Neural cell (in vitro differentiated cells): ENCODE results near the gene PCDHB7. TPM values are rescaled to one million over a fixed set of nuclear protein-coding genes. Genes with fewer than 3 reads are reported as not detected.
A peak's percentile ranks its signal among the peaks of the same experiment; 100 is the strongest.
"Not testable (repeated sequence)": the region's sequence is repeated elsewhere in the genome, so short reads cannot be mapped to it uniquely, and the experiment has no call there.

Source experiments
- H2AFZ ChIP-seq: fragments of 200-600, 300-800 bp; sonication (generic), shearing (Covaris generic); 2 replicates; pipeline ENCODE4 v1.6.0; 2014; ENCODE audit warnings: low read depth, mild to moderate bottlenecking, antibody characterized with exemption, low read length, moderate library complexity
- H3F3A ChIP-seq: fragments of 200-600 bp; shearing (Covaris generic); 2 replicates; pipeline ENCODE4 v1.6.1; 2016; ENCODE audit warnings: mild to moderate bottlenecking, moderate library complexity, mixed read lengths, antibody characterized with exemption, low read length; ENCODE audit not compliant: insufficient read depth, poor library complexity, severe bottlenecking
- H3K27ac ChIP-seq: fragments of 200-600, 300-800 bp; sonication (generic), shearing (Covaris generic); 2 replicates; pipeline ENCODE4 v1.5.1; 2014; ENCODE audit warnings: mild to moderate bottlenecking, low read length, moderate library complexity
- H3K27me3 ChIP-seq: fragments of 300-800, 200-600 bp; sonication (generic), shearing (Covaris generic); 2 replicates; pipeline ENCODE4 v1.6.0; 2014; ENCODE audit warnings: mild to moderate bottlenecking, low read depth, low read length, moderate library complexity; ENCODE audit not compliant: insufficient read depth
- H3K36me3 ChIP-seq: fragments of 300-800, 200-600 bp; sonication (generic), shearing (Covaris generic); 2 replicates; pipeline ENCODE4 v1.5.1; 2014; ENCODE audit warnings: mild to moderate bottlenecking, antibody characterized with exemption, low read length, moderate library complexity; ENCODE audit not compliant: insufficient read depth
- H3K4me2 ChIP-seq: fragments of 300-800, 200-600 bp; sonication (generic), shearing (Covaris generic); 2 replicates; pipeline ENCODE4 v1.6.0; 2014; ENCODE audit warnings: mild to moderate bottlenecking, low read length
- H3K4me3 ChIP-seq: fragments of 300-800, 200-600 bp; sonication (generic), shearing (Covaris generic); 2 replicates; pipeline ENCODE4 v1.5.1; 2014; ENCODE audit warnings: mild to moderate bottlenecking, low read length, moderate library complexity
- H3K79me2 ChIP-seq: fragments of 200-600 bp; shearing (Covaris generic); replicated peaks from 2 replicates; pipeline ENCODE4 v1.6.0; 2014; ENCODE audit warnings: mild to moderate bottlenecking, low read length, moderate library complexity; ENCODE audit not compliant: insufficient read depth
- H3K9ac ChIP-seq: fragments of 300-800, 200-600 bp; sonication (generic), shearing (Covaris generic); 2 replicates; pipeline ENCODE4 v1.6.1; 2016; ENCODE audit warnings: mild to moderate bottlenecking, low read length, mixed read lengths
- H3K9me2 ChIP-seq: fragments of 200-600 bp; shearing (Covaris generic); 2 replicates; pipeline ENCODE4 v1.6.1; 2016; ENCODE audit warnings: mild to moderate bottlenecking, low read length, mixed read lengths; ENCODE audit not compliant: insufficient read depth
- H3K9me3 ChIP-seq: fragments of 200-600, 300-800 bp; sonication (generic), shearing (Covaris generic); 2 replicates; pipeline ENCODE4 v1.6.1; 2016; ENCODE audit warnings: mild to moderate bottlenecking, mixed run types, low read length, moderate library complexity, mixed read lengths
- H4K20me1 ChIP-seq: fragments of 200-600 bp; shearing (Covaris generic); 2 replicates; pipeline ENCODE4 v1.6.1; 2016; ENCODE audit warnings: mild to moderate bottlenecking, mixed run types; ENCODE audit not compliant: insufficient read depth
- EP300 ChIP-seq: fragments of 450-650 bp; conservative IDR thresholded peaks from 2 replicates; pipeline ENCODE4 v1.6.1; 2014; ENCODE audit warnings: antibody characterized with exemption, mild to moderate bottlenecking, moderate library complexity; ENCODE audit not compliant: poor library complexity, severe bottlenecking
- EZH2 ChIP-seq: fragments of 200-600, 300-800 bp; shearing (Covaris generic), sonication (generic); IDR thresholded peaks from 2 replicates; pipeline ENCODE4 v1.6.1; 2014; ENCODE audit warnings: antibody characterized with exemption, low read length, borderline replicate concordance, mild to moderate bottlenecking; ENCODE audit not compliant: insufficient read depth, poor library complexity, severe bottlenecking
- MXI1 ChIP-seq: fragments of 450-650 bp; conservative IDR thresholded peaks from 2 replicates; pipeline ENCODE4 v1.6.1; 2014; ENCODE audit warnings: antibody characterized with exemption, mild to moderate bottlenecking; ENCODE audit not compliant: poor library complexity, severe bottlenecking
- POLR2AphosphoS5 ChIP-seq: IDR thresholded peaks from 2 replicates; pipeline ENCODE4 v1.6.1; 2012
- RAD21 ChIP-seq: fragments of 450-650 bp; conservative IDR thresholded peaks from 2 replicates; pipeline ENCODE4 v1.6.1; 2014; ENCODE audit warnings: antibody characterized with exemption, mild to moderate bottlenecking, moderate library complexity
- SMC3 ChIP-seq: fragments of 450-650 bp; conservative IDR thresholded peaks from 2 replicates; pipeline ENCODE4 v1.6.1; 2014; ENCODE audit warnings: antibody characterized with exemption, mild to moderate bottlenecking, moderate library complexity; ENCODE audit not compliant: poor library complexity
- TAF1 ChIP-seq: IDR thresholded peaks from 2 replicates; pipeline ENCODE4 v1.6.1; 2012; ENCODE audit warnings: low read depth
- polyA plus RNA-seq: library from polyadenylated mRNA; depleted of rRNA; stranded (reverse); fragments of >200 nt; gene quantifications from 2 replicates; pipeline ENCODE4 v1.2.3, GENCODE V29; 2014
- TF ChIP-seq, protein P1 (sequence below): fragments of 450-650 bp; IDR thresholded peaks from 2 replicates; pipeline ENCODE4 v1.5.1; 2014; ENCODE audit warnings: antibody characterized with exemption, mild to moderate bottlenecking, moderate library complexity; ENCODE audit not compliant: poor library complexity, severe bottlenecking
- TF ChIP-seq, protein P2 (sequence below): IDR thresholded peaks from 2 replicates; pipeline ENCODE4 v1.6.1; 2012; ENCODE audit warnings: borderline replicate concordance

PCDHB7 gene
- polyA plus RNA-seq, 1 donor from 2014 or later: 0.99 TPM

DNA sequence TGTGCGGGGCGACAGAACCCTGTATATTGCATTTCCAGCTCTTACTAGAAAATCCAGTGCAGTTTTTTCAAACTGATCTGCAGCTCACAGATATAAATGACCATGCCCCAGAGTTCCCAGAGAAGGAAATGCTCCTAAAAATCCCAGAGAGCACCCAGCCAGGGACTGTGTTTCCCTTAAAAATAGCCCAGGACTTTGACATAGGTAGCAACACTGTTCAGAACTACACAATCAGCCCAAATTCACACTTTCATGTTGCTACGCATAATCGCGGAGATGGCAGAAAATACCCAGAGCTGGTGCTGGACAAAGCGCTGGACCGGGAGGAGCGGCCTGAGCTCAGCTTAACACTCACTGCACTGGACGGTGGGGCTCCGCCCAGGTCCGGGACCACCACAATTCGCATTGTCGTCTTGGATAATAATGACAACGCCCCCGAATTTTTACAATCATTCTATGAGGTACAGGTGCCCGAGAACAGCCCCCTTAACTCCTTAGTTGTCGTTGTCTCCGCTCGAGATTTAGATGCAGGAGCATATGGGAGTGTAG lies 36.7 kb upstream of the PCDHB7 start:
- no peak for TF ChIP-seq RAD21
- no peak for TF ChIP-seq TAF1
- TF ChIP-seq MXI1: no peak
- TF ChIP-seq EP300: no peak
- no peak for TF ChIP-seq SMC3
- no peak for TF ChIP-seq EZH2
- TF ChIP-seq, protein P1, sequence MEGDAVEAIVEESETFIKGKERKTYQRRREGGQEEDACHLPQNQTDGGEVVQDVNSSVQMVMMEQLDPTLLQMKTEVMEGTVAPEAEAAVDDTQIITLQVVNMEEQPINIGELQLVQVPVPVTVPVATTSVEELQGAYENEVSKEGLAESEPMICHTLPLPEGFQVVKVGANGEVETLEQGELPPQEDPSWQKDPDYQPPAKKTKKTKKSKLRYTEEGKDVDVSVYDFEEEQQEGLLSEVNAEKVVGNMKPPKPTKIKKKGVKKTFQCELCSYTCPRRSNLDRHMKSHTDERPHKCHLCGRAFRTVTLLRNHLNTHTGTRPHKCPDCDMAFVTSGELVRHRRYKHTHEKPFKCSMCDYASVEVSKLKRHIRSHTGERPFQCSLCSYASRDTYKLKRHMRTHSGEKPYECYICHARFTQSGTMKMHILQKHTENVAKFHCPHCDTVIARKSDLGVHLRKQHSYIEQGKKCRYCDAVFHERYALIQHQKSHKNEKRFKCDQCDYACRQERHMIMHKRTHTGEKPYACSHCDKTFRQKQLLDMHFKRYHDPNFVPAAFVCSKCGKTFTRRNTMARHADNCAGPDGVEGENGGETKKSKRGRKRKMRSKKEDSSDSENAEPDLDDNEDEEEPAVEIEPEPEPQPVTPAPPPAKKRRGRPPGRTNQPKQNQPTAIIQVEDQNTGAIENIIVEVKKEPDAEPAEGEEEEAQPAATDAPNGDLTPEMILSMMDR: no peak
- TF ChIP-seq, protein P2, sequence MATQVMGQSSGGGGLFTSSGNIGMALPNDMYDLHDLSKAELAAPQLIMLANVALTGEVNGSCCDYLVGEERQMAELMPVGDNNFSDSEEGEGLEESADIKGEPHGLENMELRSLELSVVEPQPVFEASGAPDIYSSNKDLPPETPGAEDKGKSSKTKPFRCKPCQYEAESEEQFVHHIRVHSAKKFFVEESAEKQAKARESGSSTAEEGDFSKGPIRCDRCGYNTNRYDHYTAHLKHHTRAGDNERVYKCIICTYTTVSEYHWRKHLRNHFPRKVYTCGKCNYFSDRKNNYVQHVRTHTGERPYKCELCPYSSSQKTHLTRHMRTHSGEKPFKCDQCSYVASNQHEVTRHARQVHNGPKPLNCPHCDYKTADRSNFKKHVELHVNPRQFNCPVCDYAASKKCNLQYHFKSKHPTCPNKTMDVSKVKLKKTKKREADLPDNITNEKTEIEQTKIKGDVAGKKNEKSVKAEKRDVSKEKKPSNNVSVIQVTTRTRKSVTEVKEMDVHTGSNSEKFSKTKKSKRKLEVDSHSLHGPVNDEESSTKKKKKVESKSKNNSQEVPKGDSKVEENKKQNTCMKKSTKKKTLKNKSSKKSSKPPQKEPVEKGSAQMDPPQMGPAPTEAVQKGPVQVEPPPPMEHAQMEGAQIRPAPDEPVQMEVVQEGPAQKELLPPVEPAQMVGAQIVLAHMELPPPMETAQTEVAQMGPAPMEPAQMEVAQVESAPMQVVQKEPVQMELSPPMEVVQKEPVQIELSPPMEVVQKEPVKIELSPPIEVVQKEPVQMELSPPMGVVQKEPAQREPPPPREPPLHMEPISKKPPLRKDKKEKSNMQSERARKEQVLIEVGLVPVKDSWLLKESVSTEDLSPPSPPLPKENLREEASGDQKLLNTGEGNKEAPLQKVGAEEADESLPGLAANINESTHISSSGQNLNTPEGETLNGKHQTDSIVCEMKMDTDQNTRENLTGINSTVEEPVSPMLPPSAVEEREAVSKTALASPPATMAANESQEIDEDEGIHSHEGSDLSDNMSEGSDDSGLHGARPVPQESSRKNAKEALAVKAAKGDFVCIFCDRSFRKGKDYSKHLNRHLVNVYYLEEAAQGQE: no peak
- TF ChIP-seq POLR2AphosphoS5: no peak
- peak overlapping the region; percentile 6 for H3K4me3 ChIP-seq
- H2AFZ ChIP-seq: no peak overlapping the region
- no peaks in the 10 kb centered on the region for H3K27me3 ChIP-seq
- no peak overlapping the region for H3K27ac ChIP-seq
- H3K79me2 ChIP-seq: no peaks in the 10 kb centered on the region
- H3F3A ChIP-seq: no peaks in the 10 kb centered on the region
- no peak overlapping the region for H3K9ac ChIP-seq
- no peak overlapping the region for H3K4me2 ChIP-seq
- H3K36me3 ChIP-seq: peaks cover 13% of the 10 kb centered on the region
- H3K9me3 ChIP-seq: peaks cover 42% of the 10 kb centered on the region
- no peaks in the 10 kb centered on the region for H4K20me1 ChIP-seq
- H3K9me2 ChIP-seq: no peaks in the 10 kb centered on the region

DNA sequence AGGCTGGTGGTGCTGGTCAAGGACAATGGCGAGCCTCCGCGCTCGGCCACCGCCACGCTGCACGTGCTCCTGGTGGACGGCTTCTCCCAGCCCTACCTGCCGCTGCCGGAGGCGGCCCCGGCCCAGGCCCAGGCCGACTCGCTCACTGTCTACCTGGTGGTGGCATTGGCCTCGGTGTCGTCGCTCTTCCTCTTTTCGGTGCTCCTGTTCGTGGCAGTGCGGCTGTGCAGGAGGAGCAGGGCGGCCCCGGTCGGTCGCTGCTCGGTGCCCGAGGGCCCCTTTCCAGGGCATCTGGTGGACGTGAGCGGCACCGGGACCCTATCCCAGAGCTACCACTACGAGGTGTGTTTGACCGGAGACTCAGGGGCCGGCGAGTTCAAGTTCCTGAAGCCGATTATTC lies 35.1 kb upstream of the PCDHB7 start:
- not testable (repeated sequence) for H3K9me2 ChIP-seq, H3K27ac ChIP-seq, H3K4me2 ChIP-seq, H3F3A ChIP-seq, H3K9ac ChIP-seq, H3K4me3 ChIP-seq, H3K79me2 ChIP-seq, H2AFZ ChIP-seq, H4K20me1 ChIP-seq, H3K27me3 ChIP-seq
- peaks cover 39% of the 10 kb centered on the region for H3K9me3 ChIP-seq
- H3K36me3 ChIP-seq: peaks cover 11% of the 10 kb centered on the region

DNA sequence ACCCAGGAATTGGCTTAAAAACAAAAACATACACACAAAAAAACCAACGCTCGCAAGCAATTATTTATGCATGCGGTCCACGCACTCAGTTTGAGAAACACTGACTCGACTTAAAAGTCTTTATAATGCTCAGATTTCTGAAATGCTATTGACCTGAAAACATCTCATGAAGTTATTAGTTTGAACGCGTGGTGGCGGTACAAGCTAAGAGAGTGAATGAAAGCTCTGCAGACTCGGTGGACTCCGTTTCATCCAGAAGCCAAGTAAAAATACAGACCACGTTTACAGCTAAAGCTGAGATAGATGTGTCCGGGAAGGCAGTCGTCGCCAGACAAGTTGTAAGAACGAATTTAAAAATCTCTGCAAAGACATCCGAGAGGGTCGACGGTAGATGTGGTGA lies 22.6 kb upstream of the PCDHB7 start, which contains the start of gene PCDHB6:
Gene PCDHB6 (plus strand): TSS at position 246 of the 400 bp plus-strand sequence. CDS start 201 bp downstream, outside the sequence.
- no peaks in the 10 kb centered on the region for H4K20me1 ChIP-seq
- H3K4me2 ChIP-seq: no peak within 1 kb of the TSS
- H3K27ac ChIP-seq: no peak within 1 kb of the TSS
- no peaks in the 10 kb centered on the region for H3K9me2 ChIP-seq
- no peaks in the 10 kb centered on the region for H3K79me2 ChIP-seq
- TF ChIP-seq SMC3: no peak
- TF ChIP-seq EP300: no peak
- no peak for TF ChIP-seq POLR2AphosphoS5
- TF ChIP-seq, protein P1: no peak
- no peak for TF ChIP-seq MXI1
- TF ChIP-seq, protein P2: no peak
- no peak for TF ChIP-seq EZH2
- no peak for TF ChIP-seq TAF1
- TF ChIP-seq RAD21: no peak
- peaks cover 14% of the 10 kb centered on the region for H3K9me3 ChIP-seq
- no peak within 1 kb of the TSS for H3K9ac ChIP-seq
- H3K36me3 ChIP-seq: peaks cover 11% of the 10 kb centered on the region
- H2AFZ ChIP-seq: no peak within 1 kb of the TSS
- H3F3A ChIP-seq: no peaks in the 10 kb centered on the region
- H3K27me3 ChIP-seq: no peaks in the 10 kb centered on the region
- H3K4me3 ChIP-seq: no peak within 1 kb of the TSS
